T47D (cell line): ENCODE measurements around the gene MTMR3.
A peak's percentile ranks its signal among the peaks of the same experiment; 100 is the strongest.

Experiments used
- DNase-seq, 2 experiments: peaks; one replicate each; pipeline versions ENCODE4 v3.0.0 to v3.0.0-alpha.2; 2011 to 2012; ENCODE audit warnings: low read depth in 1 of 2, low spot score in 1 of 2
- JUND ChIP-seq: IDR thresholded peaks from 2 replicates; pipeline ENCODE4 v1.6.1; 2012; ENCODE audit warnings: low read depth
- in situ Hi-C: cut with HindIII; loops from 2 replicates; pipeline ENCODE4 v1.10.0; 2016; ENCODE audit warnings: low sequenced_read_pairs, low pct_unique_long_range_greater_than_20kb

MTMR3 gene

GRCh38 chr22:29907753-29908515 is 25.0 kb downstream of the MTMR3 start:
- in situ Hi-C loops: no loop called here
- peak in 1 of 2 experiments; percentile 74 for DNase-seq

GRCh38 chr22:29912141-29912540 is 29.2 kb downstream of the MTMR3 start:
- TF ChIP-seq JUND: no peak
- in situ Hi-C loops: no loop called here
- DNase-seq: no peak

More at GRCh38 chr22:29907753-29908515, 25.0 kb downstream of the MTMR3 start:
- no peak for TF ChIP-seq JUND

- in situ Hi-C loops: no loop called here
- TF ChIP-seq JUND: no peak
- peak in 1 of 2 experiments; percentile 12 for DNase-seq
Observed at GRCh38 chr22:29912605-29913398, 29.8 kb downstream of the MTMR3 start.

- DNase-seq: no peak
- TF ChIP-seq JUND: no peak
- in situ Hi-C loops: no loop called here
Observed at GRCh38 chr22:29914165-29914564, 31.2 kb downstream of the MTMR3 start.

- no peak for DNase-seq
- in situ Hi-C loops: no loop called here
- TF ChIP-seq JUND: no peak
Observed at GRCh38 chr22:29914991-29915533, 32.1 kb downstream of the MTMR3 start.

- in situ Hi-C loops: no loop called here
- peak in 1 of 2 experiments; percentile 8 for DNase-seq
- TF ChIP-seq JUND: no peak
Observed at GRCh38 chr22:29916007-29916544, 33.1 kb downstream of the MTMR3 start.

- no peak for DNase-seq
- TF ChIP-seq JUND: no peak
- in situ Hi-C loops: no loop called here
Observed at GRCh38 chr22:29917052-29917902, 34.3 kb downstream of the MTMR3 start.

GRCh38 chr22:29925402-29925801 is 42.4 kb downstream of the MTMR3 start:
- in situ Hi-C loops: no loop called here
- no peak for DNase-seq

GRCh38 chr22:29926057-29926456 is 43.1 kb downstream of the MTMR3 start:
- no peak for TF ChIP-seq JUND
- in situ Hi-C loops: no loop called here
- no peak for DNase-seq

More at GRCh38 chr22:29925402-29925801, 42.4 kb downstream of the MTMR3 start:
- no peak for TF ChIP-seq JUND

- no peak for DNase-seq
- in situ Hi-C loops: no loop called here
- no peak for TF ChIP-seq JUND
Observed at GRCh38 chr22:29932136-29932535, 49.2 kb downstream of the MTMR3 start.

- in situ Hi-C loops: no loop called here
- DNase-seq: no peak
- TF ChIP-seq JUND: no peak
Observed at GRCh38 chr22:29933619-29934018, 50.6 kb downstream of the MTMR3 start.

- in situ Hi-C loops: no loop called here
- no peak for TF ChIP-seq JUND
- no peak for DNase-seq
Observed at GRCh38 chr22:29934596-29934995, 51.6 kb downstream of the MTMR3 start.
